Fibroblast of the aortic adventitia (primary cell): ENCODE results near the gene VWF. TPM values are rescaled to one million over a fixed set of nuclear protein-coding genes. Genes with fewer than 3 reads are reported as not detected.
A peak's percentile ranks its signal among the peaks of the same experiment; 100 is the strongest.

ENCODE experiments used
- DNase-seq: peaks from one replicate; pipeline ENCODE4 v3.0.0-alpha.2; 2010; ENCODE audit warnings: low read depth
- H3K4me3 ChIP-seq: 2 replicates; pipeline ENCODE4 v1.5.1; 2011; ENCODE audit warnings: low read depth, mild to moderate bottlenecking, control low read depth, low read length, moderate library complexity
- CTCF ChIP-seq: IDR thresholded peaks from 2 replicates; pipeline ENCODE4 v1.5.1; 2011; ENCODE audit warnings: mild to moderate bottlenecking, low read length, control low read depth, inconsistent platforms; ENCODE audit not compliant: insufficient read depth
- total RNA-seq: library from RNA; depleted of rRNA; stranded (reverse); fragments of >200 nt; gene quantifications from 2 replicates; pipeline ENCODE4 v1.2.3, GENCODE V29; 2012; ENCODE audit warnings: low replicate concordance

The VWF gene
- total RNA-seq, 1 donor = 1.4 TPM

GRCh38 chr12:6059221-6059620 lies 65.2 kb downstream of the VWF start:
- no peak overlapping the region for H3K4me3 ChIP-seq
- no peak for DNase-seq
- no peak for TF ChIP-seq CTCF

DNA sequence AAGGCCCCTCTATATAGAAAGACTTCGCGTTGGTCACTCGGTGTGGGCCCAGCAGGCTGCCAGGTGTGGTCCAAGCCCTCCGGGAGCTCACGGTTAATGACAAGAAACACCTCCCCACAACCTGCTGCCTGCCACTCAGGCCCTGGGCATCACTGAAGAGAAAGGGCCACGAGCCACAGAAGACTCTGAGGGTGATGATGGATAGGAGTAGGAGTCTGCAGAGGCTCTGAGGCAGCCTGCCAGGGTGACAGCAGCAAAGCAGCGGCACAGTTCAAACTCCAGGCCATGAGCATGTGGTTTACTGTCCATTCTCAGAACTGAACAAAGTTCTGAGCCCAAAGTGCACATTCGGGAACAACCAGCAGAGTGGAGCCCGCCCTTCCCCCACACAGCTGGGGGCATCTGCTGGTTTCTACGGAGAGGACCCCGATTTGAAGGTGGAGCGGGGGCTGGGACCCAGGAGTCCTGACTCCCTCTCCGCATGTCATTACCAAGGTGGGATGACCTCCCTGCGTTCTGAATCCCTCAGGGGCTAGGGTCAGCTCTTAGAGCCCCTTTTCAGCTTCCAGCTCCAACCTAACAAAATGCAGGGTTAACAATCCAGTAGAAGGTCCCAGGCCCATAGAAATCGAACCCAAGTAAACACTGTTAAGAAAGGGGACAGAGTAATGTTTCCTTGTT lies 65.8 kb downstream of the VWF start:
- no peak for DNase-seq
- no peak for TF ChIP-seq CTCF
- no peak overlapping the region for H3K4me3 ChIP-seq

DNA sequence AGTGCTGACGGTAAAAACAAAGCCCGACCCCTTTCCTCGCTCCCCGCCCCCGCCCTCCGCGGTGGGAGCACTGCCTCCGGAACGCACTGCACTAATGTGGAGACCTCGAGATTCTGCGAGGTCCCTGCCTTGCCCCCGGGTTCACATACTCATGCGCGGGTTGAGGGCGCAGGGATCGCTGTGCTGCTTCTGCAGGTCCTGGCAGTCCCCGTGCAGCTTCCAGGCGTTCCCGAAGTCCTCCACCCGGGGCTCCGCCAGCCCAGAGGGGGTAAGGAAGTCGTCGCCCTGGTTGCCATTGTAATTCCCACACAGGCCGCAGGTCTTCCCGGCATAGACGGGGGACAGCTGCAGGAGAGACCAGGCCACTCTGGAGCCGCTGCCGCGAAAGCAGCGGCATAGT lies 66.8 kb downstream of the VWF start:
- H3K4me3 ChIP-seq = no peak overlapping the region
- no peak for DNase-seq
- TF ChIP-seq CTCF = no peak

DNA sequence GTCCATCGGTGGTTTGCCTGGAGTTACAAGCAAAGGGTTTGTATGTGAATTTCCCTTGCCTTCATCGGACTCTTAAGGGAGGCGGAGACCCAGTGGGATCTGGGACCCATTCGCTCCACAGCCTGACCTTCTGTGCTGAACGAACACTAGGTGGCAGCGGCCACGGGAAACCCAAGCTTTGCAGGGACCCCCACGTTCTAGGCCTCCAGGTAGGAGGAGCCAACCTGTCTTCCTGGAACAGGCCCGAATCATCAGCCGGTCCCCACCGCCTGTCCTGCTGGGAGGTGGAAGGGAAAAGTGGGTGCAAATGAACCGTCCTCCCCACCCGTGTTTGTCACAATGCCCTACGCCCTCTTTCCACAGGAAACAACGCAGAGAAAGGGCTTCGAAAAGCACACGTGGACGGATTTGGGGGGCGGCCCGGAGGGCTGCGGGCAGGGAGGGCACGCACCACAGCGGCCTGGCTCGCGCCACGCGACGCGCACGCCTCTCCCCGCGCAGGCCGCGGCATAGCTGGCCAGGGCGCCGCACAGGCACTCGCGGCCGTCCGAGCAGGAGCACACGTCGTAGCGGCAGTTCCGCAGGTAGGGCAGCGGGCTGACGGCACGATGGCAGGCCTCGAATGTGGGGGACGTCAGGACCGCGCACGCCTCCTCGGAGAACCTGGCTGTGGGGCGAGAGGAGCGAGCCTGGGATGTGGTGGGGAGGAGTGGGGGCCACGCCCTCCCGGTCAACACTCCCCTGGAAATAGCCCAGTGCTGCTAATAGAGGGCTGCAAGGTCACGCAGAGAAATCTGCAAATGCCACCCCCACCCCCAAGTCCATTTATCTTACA lies 67.8 kb downstream of the VWF start:
- peak; percentile 35 for TF ChIP-seq CTCF
- H3K4me3 ChIP-seq = no peak overlapping the region
- no peak for DNase-seq

- peak; percentile 72 for DNase-seq
- H3K4me3 ChIP-seq = no peak overlapping the region
- TF ChIP-seq CTCF = peak; percentile 22
Measured at GRCh38 chr12:6053541-6053940, 70.9 kb downstream of the VWF start.

- no peak for TF ChIP-seq CTCF
- no peak overlapping the region for H3K4me3 ChIP-seq
- DNase-seq = peak; percentile 39
Measured at GRCh38 chr12:6052940-6053329, 71.5 kb downstream of the VWF start.
